GM23248 (cell line): Measurements from ENCODE around the gene C16orf78. TPM values are rescaled to one million over a fixed set of nuclear protein-coding genes. Genes with fewer than 3 reads are reported as not detected.
A peak's percentile ranks its signal among the peaks of the same experiment; 100 is the strongest.

Experiments
- DNase-seq: peaks from one replicate; pipeline ENCODE4 v3.0.0-alpha.2; 2015
- H2AFZ ChIP-seq: fragments of 200-600 bp; sonication (generic); 2 replicates; pipeline ENCODE4 v1.6.1; 2016; ENCODE audit warnings: antibody characterized with exemption
- H3F3A ChIP-seq: fragments of 200-600 bp; sonication (generic); 2 replicates; pipeline ENCODE4 v1.6.1; 2016; ENCODE audit warnings: mild to moderate bottlenecking, antibody characterized with exemption, mixed run types; ENCODE audit not compliant: insufficient read depth
- H3K27ac ChIP-seq: fragments of 200-600 bp; sonication (generic); 2 replicates; pipeline ENCODE4 v1.5.1; 2016; ENCODE audit warnings: mild to moderate bottlenecking
- H3K27me3 ChIP-seq: fragments of 200-600 bp; sonication (generic); replicated peaks from 2 replicates; pipeline ENCODE4 v1.6.1; 2016; ENCODE audit warnings: mild to moderate bottlenecking; ENCODE audit not compliant: insufficient read depth
- H3K36me3 ChIP-seq: fragments of 200-600 bp; sonication (generic); 2 replicates; pipeline ENCODE4 v1.6.1; 2016; ENCODE audit warnings: low read depth, mild to moderate bottlenecking
- H3K4me1 ChIP-seq: fragments of 200-600 bp; sonication (generic); 2 replicates; pipeline ENCODE4 v1.6.1; 2016; ENCODE audit warnings: mild to moderate bottlenecking; ENCODE audit not compliant: insufficient read depth
- H3K4me2 ChIP-seq: fragments of 200-600 bp; sonication (generic); one replicate; pipeline ENCODE4 v1.6.1; 2016; ENCODE audit warnings: mild to moderate bottlenecking; ENCODE audit not compliant: unreplicated experiment
- H3K4me3 ChIP-seq: fragments of 200-600 bp; sonication (generic); 2 replicates; pipeline ENCODE4 v1.5.1; 2016; ENCODE audit warnings: mild to moderate bottlenecking
- H3K79me2 ChIP-seq: fragments of 200-600 bp; sonication (generic); 2 replicates; pipeline ENCODE4 v1.6.1; 2016; ENCODE audit warnings: mild to moderate bottlenecking; ENCODE audit not compliant: insufficient read depth
- H3K9ac ChIP-seq: fragments of 200-600 bp; sonication (generic); 2 replicates; pipeline ENCODE4 v1.6.1; 2016; ENCODE audit warnings: mild to moderate bottlenecking
- H3K9me2 ChIP-seq: fragments of 200-600 bp; sonication (generic); 2 replicates; pipeline ENCODE4 v1.6.1; 2016; ENCODE audit warnings: mixed run types, mild to moderate bottlenecking, moderate library complexity; ENCODE audit not compliant: insufficient read depth
- H3K9me3 ChIP-seq: fragments of 200-600 bp; sonication (generic); one replicate; pipeline ENCODE4 v1.6.1; 2017; ENCODE audit warnings: low read depth
- H4K20me1 ChIP-seq: fragments of 200-600 bp; sonication (generic); 2 replicates; pipeline ENCODE4 v1.6.0; 2016; ENCODE audit not compliant: insufficient read depth
- EZH2 ChIP-seq: fragments of 200-600 bp; sonication (generic); IDR thresholded peaks from 2 replicates; pipeline ENCODE4 v1.6.1; 2018; ENCODE audit warnings: antibody characterized with exemption, mild to moderate bottlenecking; ENCODE audit not compliant: insufficient read depth, poor library complexity, severe bottlenecking
- EZH2phosphoT487 ChIP-seq: fragments of 200-600 bp; sonication (generic); IDR thresholded peaks from 2 replicates; pipeline ENCODE4 v1.6.1; 2018; ENCODE audit warnings: antibody characterized with exemption, moderate library complexity, mild to moderate bottlenecking, low read depth; ENCODE audit not compliant: insufficient read depth
- WGBS, 2 experiments: methylation state at CpG; one replicate each; pipeline ENCODE4 v1.1.6; 2015 to 2017; ENCODE audit warnings: low lambda C conversion rate in 2 of 2, low coverage in 1 of 2; ENCODE audit errors: missing lambda C conversion rate in 2 of 2; 5-methylcytosine and 5-hydroxymethylcytosine counted together
- in situ Hi-C: fragments of 300-500 bp; cut with MboI; formaldehyde crosslinking; loops from 2 replicates; pipeline ENCODE4 v1.15.0; 2020
- polyA plus RNA-seq: library from polyadenylated mRNA; unstranded; fragments of >200 nt; fragmentation: Nextera tagmentation; extraction: Ambion mirVana; gene quantifications from 2 replicates; pipeline ENCODE4 v1.2.1, GENCODE V29; 2016
- total RNA-seq: library from RNA; depleted of rRNA; stranded (reverse); fragments of >200 nt; shearing (Covaris generic); gene quantifications from 2 replicates; pipeline ENCODE4 v1.2.3, GENCODE V29; 2014

The C16orf78 gene
- total and polyA plus RNA-seq, 2 experiments from 2014 or later, result not detected

GRCh38 chr16:49350265-49351095 lies 23.1 kb upstream of the C16orf78 start:
- DNase-seq, result peak; percentile 59
- Histone ChIP-seq H3K9me2 (no peaks in the 10 kb centered on the region), H3K4me1 (no peaks in the 10 kb centered on the region), H3K9ac (no peak overlapping the region), H4K20me1 (no peaks in the 10 kb centered on the region), H3K79me2 (no peaks in the 10 kb centered on the region), H2AFZ (no peak overlapping the region), H3K36me3 (no peaks in the 10 kb centered on the region), H3K4me2 (no peak overlapping the region), H3F3A (no peaks in the 10 kb centered on the region), H3K27me3 (no peaks in the 10 kb centered on the region), H3K4me3 (no peak overlapping the region), H3K27ac (no peak overlapping the region), H3K9me3 (no peaks in the 10 kb centered on the region)
- TF ChIP-seq EZH2, result no peak
- no peak for TF ChIP-seq EZH2phosphoT487
- 28 to 33% methylated on average over 21 to 25 of the region's 25 CpGs for WGBS, 2 experiments
- in situ Hi-C loops, result loop anchor here (5.0 kb wide), 1 partner anchor 663 kb away; no protein-coding TSS in a partner anchor

- Histone ChIP-seq H3F3A (no peaks in the 10 kb centered on the region), H3K79me2 (no peaks in the 10 kb centered on the region), H3K4me2 (no peak overlapping the region), H3K9ac (no peak overlapping the region), H3K27me3 (no peaks in the 10 kb centered on the region), H3K4me1 (no peaks in the 10 kb centered on the region), H3K9me2 (no peaks in the 10 kb centered on the region), H3K4me3 (no peak overlapping the region), H3K27ac (no peak overlapping the region), H4K20me1 (no peaks in the 10 kb centered on the region), H2AFZ (no peak overlapping the region), H3K9me3 (no peaks in the 10 kb centered on the region), H3K36me3 (no peaks in the 10 kb centered on the region)
- in situ Hi-C loops, result loop anchor here (5.0 kb wide), 1 partner anchor 664 kb away; no protein-coding TSS in a partner anchor
- no peak for DNase-seq
- WGBS, 2 experiments, result 23 to 27% methylated on average over 7 of the region's 7 CpGs
- TF ChIP-seq EZH2phosphoT487, result no peak
- no peak for TF ChIP-seq EZH2
These were observed 22.5 kb upstream of the C16orf78 start for GRCh38 chr16:49351096-49351487.

- WGBS, 2 experiments, result 43 to 46% methylated on average over 4 of the region's 4 CpGs
These were observed 20.7 kb upstream of the C16orf78 start for GRCh38 chr16:49352892-49353291.

DNA sequence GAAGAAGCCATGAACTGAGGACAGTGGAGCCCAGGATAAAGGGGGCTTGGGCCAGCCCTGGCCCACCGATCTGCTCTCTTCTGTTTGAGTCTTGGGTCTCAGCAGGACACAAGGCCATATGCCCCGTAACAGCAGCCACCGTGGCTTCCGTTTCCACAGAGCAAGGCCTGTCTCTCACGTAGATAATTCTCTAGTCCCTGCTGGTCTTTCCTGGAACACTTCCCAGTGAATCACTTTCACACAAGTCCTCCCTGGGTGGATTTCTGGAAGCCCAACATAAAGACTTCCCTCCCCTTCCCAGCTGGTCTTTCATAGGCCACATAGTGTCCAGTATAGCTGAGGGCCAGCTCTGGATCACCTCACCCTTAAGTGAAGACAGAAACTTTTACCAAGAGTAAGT lies 19.9 kb upstream of the C16orf78 start:
- H3K27ac ChIP-seq, result no peak overlapping the region
- no peak overlapping the region for H3K9ac ChIP-seq
- no peaks in the 10 kb centered on the region for H3K4me1 ChIP-seq
- H3K36me3 ChIP-seq, result no peaks in the 10 kb centered on the region
- H3K9me2 ChIP-seq, result no peaks in the 10 kb centered on the region
- TF ChIP-seq EZH2phosphoT487, result no peak
- TF ChIP-seq EZH2, result no peak
- no peaks in the 10 kb centered on the region for H3K27me3 ChIP-seq
- no peaks in the 10 kb centered on the region for H3K9me3 ChIP-seq
- no peak overlapping the region for H3K4me2 ChIP-seq
- no peaks in the 10 kb centered on the region for H3F3A ChIP-seq
- DNase-seq, result peak; percentile 15
- in situ Hi-C loops, result loop anchor here (5.0 kb wide), 1 partner anchor 666 kb away; no protein-coding TSS in a partner anchor
- no peak overlapping the region for H2AFZ ChIP-seq
- WGBS, 2 experiments, result 58 to 61% methylated on average over 5 of the region's 5 CpGs
- H3K79me2 ChIP-seq, result no peaks in the 10 kb centered on the region
- H3K4me3 ChIP-seq, result no peak overlapping the region
- no peaks in the 10 kb centered on the region for H4K20me1 ChIP-seq

More at GRCh38 chr16:49352892-49353291, 20.7 kb upstream of the C16orf78 start:
- no peaks in the 10 kb centered on the region for H3K36me3 ChIP-seq
- no peaks in the 10 kb centered on the region for H3F3A ChIP-seq
- H3K4me2 ChIP-seq, result no peak overlapping the region
- no peak overlapping the region for H3K9ac ChIP-seq
- TF ChIP-seq EZH2, result no peak
- no peak for TF ChIP-seq EZH2phosphoT487
- H3K27ac ChIP-seq, result no peak overlapping the region
- no peaks in the 10 kb centered on the region for H3K9me2 ChIP-seq
- DNase-seq, result peak; percentile 13
- no peaks in the 10 kb centered on the region for H3K79me2 ChIP-seq
- no peaks in the 10 kb centered on the region for H3K9me3 ChIP-seq
- in situ Hi-C loops, result loop anchor here (5.0 kb wide), 1 partner anchor 666 kb away; no protein-coding TSS in a partner anchor
- no peaks in the 10 kb centered on the region for H3K4me1 ChIP-seq
- H4K20me1 ChIP-seq, result no peaks in the 10 kb centered on the region
- H3K27me3 ChIP-seq, result no peaks in the 10 kb centered on the region
- H3K4me3 ChIP-seq, result no peak overlapping the region
- H2AFZ ChIP-seq, result no peak overlapping the region
